A172 (cell line): ENCODE results near the gene EPS8L1. TPM values are rescaled to one million over a fixed set of nuclear protein-coding genes. Genes with fewer than 3 reads are reported as not detected.
"Not testable (repeated sequence)": the region's sequence is repeated elsewhere in the genome, so short reads cannot be mapped to it uniquely, and the experiment has no call there.

Experiments
- DNase-seq: peaks from one replicate; pipeline ENCODE4 v3.0.0-alpha.2; 2015; ENCODE audit warnings: low spot score
- total RNA-seq: library from RNA; depleted of rRNA; stranded (reverse); fragments of >200 nt; shearing (Covaris generic); gene quantifications from 2 replicates; pipeline ENCODE4 v1.2.3, GENCODE V29; 2014

The EPS8L1 gene
- total RNA-seq, 1 experiment from 2014 or later = 4.0 TPM

DNA sequence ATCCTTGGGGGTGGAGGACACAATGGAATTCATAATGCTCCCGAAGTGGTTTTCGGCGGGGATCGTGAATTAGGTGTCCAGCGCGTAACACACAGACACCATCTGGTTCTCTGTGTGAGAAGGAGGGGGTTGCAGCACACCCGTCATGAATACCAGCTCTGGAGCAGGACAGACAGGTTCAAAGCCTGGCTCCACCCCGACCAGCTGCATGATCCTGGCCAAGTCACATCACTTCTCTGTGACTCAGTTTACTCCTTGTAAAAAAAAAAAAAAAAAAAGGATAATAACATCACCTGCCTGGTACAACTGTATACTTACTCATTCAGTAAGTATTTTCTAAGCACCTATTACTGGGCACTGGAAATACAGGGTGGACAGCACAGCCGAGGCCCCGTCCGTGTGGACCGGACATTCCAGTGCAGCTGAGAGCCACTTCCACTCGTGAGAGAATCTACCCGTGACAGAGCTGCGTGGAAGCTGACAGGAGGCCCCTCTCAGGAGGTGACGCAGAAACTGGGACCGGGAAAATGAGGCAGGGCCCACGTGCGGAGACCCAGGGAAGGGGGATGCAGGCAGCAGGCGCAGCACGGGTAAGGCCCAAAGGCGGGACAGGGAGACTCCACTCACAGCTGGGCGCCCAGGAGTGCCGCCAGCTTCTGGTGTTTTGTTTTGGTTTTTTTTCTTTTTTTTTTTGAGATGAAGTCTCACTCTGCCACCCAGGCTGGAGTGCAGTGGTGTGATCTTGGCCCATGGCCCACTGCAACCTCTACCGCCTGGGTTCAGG is 24.7 kb upstream of the EPS8L1 start:
- no peak for DNase-seq

- DNase-seq = no peak
Measured at GRCh38 chr19:55053735-55054134, 21.9 kb upstream of the EPS8L1 start.

GRCh38 chr19:55056827-55057226 is 18.8 kb upstream of the EPS8L1 start:
- no peak for DNase-seq

DNA sequence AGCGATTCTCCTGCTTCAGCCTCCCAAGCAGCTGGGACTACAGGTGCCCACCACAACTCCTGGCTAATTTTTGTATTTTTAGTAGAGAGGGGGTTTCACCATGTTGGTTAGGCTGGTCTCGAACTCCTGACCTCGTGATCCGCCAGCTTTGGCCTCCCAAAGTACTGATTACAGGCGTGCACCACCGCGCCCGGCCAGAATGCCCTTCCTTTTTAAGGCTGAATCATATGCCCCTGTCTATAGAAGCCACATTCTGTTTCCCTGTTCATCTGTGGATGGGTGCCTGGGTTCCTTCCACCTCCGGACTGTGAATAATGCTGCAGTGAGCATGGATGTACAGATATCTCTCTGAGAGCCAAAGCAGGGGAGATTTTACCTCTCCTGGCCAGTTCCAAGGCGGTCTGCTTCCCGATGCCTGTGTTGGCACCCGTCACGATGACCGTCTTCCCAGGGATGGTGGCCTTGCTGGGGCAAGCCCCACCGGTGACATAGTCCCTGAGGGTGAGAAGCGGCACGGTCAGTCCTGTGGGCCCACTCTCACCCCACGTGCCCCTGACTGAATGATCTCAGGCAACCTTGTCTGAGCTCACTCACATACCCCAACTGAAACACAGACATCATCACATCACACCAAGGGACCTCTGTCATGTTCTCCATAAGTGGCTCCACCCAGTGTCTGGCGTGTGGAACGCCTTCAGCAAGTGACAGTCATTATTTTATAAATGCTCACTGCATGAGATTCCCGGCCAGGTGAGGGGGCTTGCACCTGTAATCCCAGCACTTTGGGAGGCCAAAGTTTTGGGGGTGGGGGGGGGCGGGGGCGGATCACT is 16.7 kb upstream of the EPS8L1 start:
- no peak for DNase-seq

DNA sequence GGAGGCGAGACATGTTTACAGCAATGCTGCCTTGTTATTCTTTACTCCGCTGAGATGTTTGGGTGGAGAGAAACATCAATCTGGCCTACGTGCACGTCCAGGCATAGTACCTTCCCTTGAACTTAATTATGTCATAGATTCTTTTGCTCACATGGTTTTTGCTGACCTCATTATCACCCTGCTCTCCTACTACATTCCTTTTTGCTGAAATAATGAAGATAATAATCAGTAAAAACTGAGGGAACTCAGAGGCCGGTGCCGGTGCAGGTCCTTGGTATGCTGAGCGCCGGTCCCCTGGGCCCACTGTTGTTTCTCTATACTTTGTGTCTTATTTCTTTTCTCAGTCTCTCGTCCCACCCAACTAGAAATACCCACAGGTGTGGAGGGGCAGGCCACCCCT is 15.4 kb upstream of the EPS8L1 start:
- DNase-seq = peak; percentile 57

- peak; percentile 94 for DNase-seq
Measured at GRCh38 chr19:55062735-55063491, 12.8 kb upstream of the EPS8L1 start, which contains the start of gene RDH13. Gene RDH13, minus strand, starts transcription at chr19:55063148. Its CDS starts 116 bp downstream, at chr19:55063032.

DNA sequence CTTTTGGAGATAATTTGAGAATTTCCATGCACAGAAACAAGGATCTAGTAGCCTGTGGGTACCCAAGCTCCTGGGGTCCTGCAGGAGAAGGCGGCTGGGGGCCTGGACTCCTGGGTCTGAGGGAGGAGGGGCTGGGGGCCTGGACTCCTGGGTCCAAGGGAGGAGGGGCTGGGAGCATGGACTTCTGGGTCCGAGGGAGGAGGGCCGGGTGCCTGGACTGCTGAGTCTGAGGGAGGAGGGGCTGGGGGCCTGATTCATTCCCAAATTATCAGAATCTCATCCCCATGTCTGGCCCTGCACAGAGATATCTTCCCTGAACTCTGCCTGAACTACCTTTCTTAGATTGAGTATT is 12.2 kb upstream of the EPS8L1 start:
- DNase-seq = no peak

DNA sequence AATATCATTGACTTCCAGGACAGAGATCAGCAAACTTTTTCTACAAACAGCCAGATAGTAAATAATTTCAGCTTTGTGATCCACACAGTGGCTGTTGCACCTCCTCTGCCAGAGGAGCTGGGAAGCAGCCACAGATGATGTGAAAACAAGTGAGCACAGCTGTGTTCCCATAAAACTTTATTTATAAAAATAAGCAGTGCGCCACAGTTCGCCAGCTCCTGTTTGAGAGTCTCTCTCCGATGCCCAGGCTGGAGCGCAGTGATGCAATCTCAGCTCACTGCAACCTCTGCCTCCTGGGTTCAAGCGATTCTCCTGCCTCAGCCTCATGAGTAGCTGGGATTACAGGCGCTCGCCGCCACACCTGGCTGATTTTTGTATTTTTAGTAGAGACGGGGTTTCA is 10.2 kb upstream of the EPS8L1 start:
- DNase-seq = not testable (repeated sequence)

GRCh38 chr19:55066107-55066709 is 9.5 kb upstream of the EPS8L1 start:
- DNase-seq = no peak

DNA sequence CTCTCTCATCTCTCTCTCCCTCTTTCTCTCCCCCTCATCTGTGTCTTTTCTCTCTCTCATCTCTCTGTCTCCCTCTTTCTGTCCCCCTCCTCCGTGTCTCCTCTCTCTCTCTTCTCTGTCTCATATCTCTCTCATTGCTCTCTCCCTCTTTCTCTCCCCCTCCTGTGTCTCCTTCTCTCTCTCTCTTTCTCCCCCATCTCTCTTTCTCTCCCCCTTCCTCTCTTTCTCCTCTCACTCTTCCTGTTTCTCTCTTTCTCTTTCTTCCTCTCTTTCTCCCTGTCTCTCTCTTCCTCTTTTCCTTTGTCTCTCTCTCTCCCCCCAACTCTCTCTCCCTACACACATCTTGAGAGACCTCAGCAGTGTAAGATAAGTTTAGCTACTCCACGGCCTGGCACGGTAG is 7.8 kb upstream of the EPS8L1 start:
- DNase-seq = no peak

GRCh38 chr19:55068950-55069864 is 6.5 kb upstream of the EPS8L1 start:
- peak; percentile 83 for DNase-seq

DNA sequence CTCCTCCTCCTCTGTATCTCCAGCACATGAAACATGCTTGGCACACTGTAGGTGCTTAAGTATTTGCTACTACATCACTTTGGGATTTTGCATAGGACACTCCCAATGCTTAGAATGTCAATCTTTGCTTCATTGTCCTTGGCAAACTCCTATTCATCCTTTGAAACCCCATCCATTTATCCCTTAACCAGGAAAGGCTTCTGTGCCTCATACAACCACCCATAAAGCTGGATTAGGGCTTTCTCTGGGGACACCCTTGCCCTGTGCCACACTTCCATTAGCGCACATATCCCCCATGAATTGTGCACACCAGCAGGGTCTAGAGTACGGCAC is 5.8 kb upstream of the EPS8L1 start:
- DNase-seq = no peak

DNA sequence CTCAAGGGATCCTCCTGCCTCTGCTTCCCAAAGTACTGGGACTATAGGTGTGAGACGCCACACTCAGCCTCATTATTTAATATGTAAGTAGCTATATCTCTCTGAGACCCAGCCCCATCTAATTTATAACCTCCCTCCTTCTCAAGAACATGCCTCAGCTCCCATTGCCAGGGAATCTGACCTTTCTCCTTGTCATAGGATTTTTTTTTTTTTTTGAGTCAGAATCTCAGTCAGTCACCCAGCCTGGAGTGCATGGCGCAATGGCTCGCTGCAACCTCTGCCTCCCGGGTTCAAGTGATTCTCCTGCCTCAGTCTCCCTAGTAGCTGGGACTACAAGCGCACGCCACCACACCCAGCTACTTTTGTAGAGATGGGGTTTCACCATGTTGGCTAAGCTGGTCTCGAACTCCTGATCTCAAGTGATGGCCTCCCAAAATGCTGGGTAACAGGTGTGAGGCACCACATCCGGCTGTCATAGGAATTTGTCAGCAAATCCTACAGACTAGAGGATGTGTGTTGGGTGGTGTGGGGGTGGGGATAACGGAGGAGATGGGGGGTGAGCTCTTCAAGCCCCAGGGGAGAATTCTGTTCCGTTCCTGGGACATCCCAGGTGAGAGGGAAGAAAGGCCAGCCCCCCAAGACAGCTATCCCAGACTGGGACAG is 5.1 kb upstream of the EPS8L1 start:
- peak; percentile 55 for DNase-seq

- DNase-seq = peak; percentile 98
Measured at GRCh38 chr19:55071129-55071502, 4.6 kb upstream of the EPS8L1 start.

- DNase-seq = no peak
Measured at GRCh38 chr19:55071913-55072312, 3.8 kb upstream of the EPS8L1 start.

- DNase-seq = no peak
Measured at GRCh38 chr19:55076321-55076720, 652 bp downstream of the EPS8L1 start.

- no peak for DNase-seq
Measured at GRCh38 chr19:55077106-55077505, 1.4 kb downstream of the EPS8L1 start.

DNA sequence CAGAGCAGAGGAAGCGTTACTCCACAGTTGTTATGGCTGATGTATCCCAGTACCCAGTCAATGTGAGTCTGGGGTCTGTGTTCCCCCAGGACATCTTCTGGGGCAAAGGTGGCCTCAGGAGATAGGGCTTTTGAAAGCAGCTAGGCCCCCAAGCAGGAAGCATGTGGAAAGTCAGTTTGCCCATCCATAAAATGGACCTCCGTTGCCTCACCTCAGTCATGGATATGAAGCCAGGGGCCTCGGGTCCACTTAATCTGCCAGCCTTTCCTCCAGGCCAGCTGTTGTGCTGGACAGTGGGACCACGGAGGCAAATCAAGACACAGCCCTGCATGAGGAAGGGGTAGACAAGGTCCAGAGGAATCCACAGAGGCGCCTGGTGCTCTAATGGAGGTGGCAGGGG is 3.3 kb downstream of the EPS8L1 start:
- DNase-seq = no peak

- DNase-seq = no peak
Measured at GRCh38 chr19:55079400-55080038, 3.9 kb downstream of the EPS8L1 start.
